ENCODE results near the gene CD300C. TPM values are rescaled to one million over a fixed set of nuclear protein-coding genes. Genes with fewer than 3 reads are reported as not detected.

The CD300C gene
- total RNA-seq, 1 experiment from 2014 or later = not detected

DNA sequence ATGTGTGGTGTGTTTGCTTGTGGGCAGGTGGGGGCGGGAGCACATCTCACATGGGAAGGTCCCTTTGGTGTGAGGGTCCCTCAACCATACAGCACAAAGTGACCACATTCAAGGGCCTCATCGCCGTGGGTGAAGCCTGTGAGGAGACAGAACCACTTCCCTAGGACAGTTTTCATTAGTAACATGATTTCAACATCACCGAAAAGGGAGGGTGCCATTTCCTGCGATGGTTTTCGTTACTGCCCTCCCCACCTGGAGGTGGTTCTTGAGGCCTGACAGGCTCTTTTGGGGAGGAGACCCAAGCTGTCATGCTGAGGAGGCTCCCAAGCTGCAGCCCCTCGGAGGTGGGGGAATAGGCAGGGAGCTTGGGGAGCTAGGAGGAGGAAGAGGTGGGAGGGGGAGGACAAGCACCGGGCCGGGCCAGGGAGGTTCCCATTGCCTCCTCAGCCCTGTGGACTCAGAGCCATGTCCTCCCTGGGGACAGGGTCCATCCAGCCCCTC, 24.2 kb downstream of the CD300C start:
- DNase-seq (ENCODE audit: low spot score) (no peak), ATAC-seq (no peak)
- TF ChIP-seq CREB1 (CRISPR knock-in tag; IDR thresholded peaks at IDR 0.05) = no peak
- no peak for TF ChIP-seq NR2C2 (CRISPR knock-in tag; IDR thresholded peaks at IDR 0.05)
- TF ChIP-seq JUN (CRISPR knock-in tag; IDR thresholded peaks at IDR 0.05) = no peak
- TF ChIP-seq IRF2 (CRISPR knock-in tag; IDR thresholded peaks at IDR 0.05; ENCODE audit: borderline replicate concordance, low read depth) = no peak
- no peak for TF ChIP-seq ESRRA (CRISPR knock-in tag; IDR thresholded peaks at IDR 0.05; ENCODE audit: borderline replicate concordance)
- no peak for TF ChIP-seq MXD4 (CRISPR knock-in tag; IDR thresholded peaks at IDR 0.05; ENCODE audit: borderline replicate concordance)
- TF ChIP-seq, protein P1, sequence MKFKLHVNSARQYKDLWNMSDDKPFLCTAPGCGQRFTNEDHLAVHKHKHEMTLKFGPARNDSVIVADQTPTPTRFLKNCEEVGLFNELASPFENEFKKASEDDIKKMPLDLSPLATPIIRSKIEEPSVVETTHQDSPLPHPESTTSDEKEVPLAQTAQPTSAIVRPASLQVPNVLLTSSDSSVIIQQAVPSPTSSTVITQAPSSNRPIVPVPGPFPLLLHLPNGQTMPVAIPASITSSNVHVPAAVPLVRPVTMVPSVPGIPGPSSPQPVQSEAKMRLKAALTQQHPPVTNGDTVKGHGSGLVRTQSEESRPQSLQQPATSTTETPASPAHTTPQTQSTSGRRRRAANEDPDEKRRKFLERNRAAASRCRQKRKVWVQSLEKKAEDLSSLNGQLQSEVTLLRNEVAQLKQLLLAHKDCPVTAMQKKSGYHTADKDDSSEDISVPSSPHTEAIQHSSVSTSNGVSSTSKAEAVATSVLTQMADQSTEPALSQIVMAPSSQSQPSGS (CRISPR knock-in tag; IDR thresholded peaks at IDR 0.05; ENCODE audit: borderline replicate concordance, low read depth) = no peak
- no peak for TF ChIP-seq ZNF671 (CRISPR knock-in tag; IDR thresholded peaks at IDR 0.05)
- TF ChIP-seq, protein P2, sequence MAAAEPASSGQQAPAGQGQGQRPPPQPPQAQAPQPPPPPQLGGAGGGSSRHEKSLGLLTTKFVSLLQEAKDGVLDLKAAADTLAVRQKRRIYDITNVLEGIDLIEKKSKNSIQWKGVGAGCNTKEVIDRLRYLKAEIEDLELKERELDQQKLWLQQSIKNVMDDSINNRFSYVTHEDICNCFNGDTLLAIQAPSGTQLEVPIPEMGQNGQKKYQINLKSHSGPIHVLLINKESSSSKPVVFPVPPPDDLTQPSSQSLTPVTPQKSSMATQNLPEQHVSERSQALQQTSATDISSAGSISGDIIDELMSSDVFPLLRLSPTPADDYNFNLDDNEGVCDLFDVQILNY (CRISPR knock-in tag; IDR thresholded peaks at IDR 0.05) = no peak
- TF ChIP-seq CDX4 (CRISPR knock-in tag; IDR thresholded peaks at IDR 0.05; ENCODE audit: borderline replicate concordance) = no peak
- H3K27ac Mint-ChIP-seq = no peak overlapping the region
- no peaks in the 10 kb centered on the region; the same call in 1 of the 2 replicates for H3K36me3 Mint-ChIP-seq
- H3K4me1 Mint-ChIP-seq = no peaks in the 10 kb centered on the region
- ChIA-PET CTCF (no interaction called here), POLR2A (no interaction called here)
- peaks cover 14% of the 10 kb centered on the region for H3K27me3 Mint-ChIP-seq (ENCODE audit: low read depth)
- H3K9me3 Mint-ChIP-seq = peaks cover 42% of the 10 kb centered on the region
- no peak overlapping the region for H3K4me3 Mint-ChIP-seq

- Mint-ChIP-seq H3K36me3 (no peaks in the 10 kb centered on the region; the same call in 1 of the 2 replicates), H3K27me3 (ENCODE audit: low read depth) (peaks cover 18% of the 10 kb centered on the region), H3K27ac (no peak overlapping the region), H3K4me3 (no peak overlapping the region), H3K9me3 (peaks cover 48% of the 10 kb centered on the region), H3K4me1 (no peaks in the 10 kb centered on the region)
- ChIA-PET CTCF (interaction anchor here (0.7 kb wide), 1 partner anchor 45 kb away, joined by 3 read pairs; no protein-coding TSS in a partner anchor), POLR2A (no interaction called here)
- DNase-seq (ENCODE audit: low spot score) (no peak), ATAC-seq (no peak)
- TF ChIP-seq ZNF219 (CRISPR knock-in tag; IDR thresholded peaks at IDR 0.05; ENCODE audit: borderline replicate concordance) (no peak), AR (CRISPR knock-in tag; IDR thresholded peaks at IDR 0.05) (no peak), ZNF121 (CRISPR knock-in tag; IDR thresholded peaks at IDR 0.05) (no peak), NFATC4 (CRISPR knock-in tag; IDR thresholded peaks at IDR 0.05) (no peak), ELF4 (CRISPR knock-in tag; IDR thresholded peaks at IDR 0.05; ENCODE audit: low read depth) (no peak), JUN (CRISPR knock-in tag; IDR thresholded peaks at IDR 0.05) (no peak), NR3C1 (CRISPR knock-in tag; conservative IDR thresholded peaks at IDR 0.05; ENCODE audit: low read depth) (no peak), ZNF423 (CRISPR knock-in tag; IDR thresholded peaks at IDR 0.05) (no peak), RELA (CRISPR knock-in tag; IDR thresholded peaks at IDR 0.05; ENCODE audit: borderline replicate concordance) (no peak)
- TF ChIP-seq, protein P3, sequence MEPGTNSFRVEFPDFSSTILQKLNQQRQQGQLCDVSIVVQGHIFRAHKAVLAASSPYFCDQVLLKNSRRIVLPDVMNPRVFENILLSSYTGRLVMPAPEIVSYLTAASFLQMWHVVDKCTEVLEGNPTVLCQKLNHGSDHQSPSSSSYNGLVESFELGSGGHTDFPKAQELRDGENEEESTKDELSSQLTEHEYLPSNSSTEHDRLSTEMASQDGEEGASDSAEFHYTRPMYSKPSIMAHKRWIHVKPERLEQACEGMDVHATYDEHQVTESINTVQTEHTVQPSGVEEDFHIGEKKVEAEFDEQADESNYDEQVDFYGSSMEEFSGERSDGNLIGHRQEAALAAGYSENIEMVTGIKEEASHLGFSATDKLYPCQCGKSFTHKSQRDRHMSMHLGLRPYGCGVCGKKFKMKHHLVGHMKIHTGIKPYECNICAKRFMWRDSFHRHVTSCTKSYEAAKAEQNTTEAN (CRISPR knock-in tag; IDR thresholded peaks at IDR 0.05) = no peak
- TF ChIP-seq, protein P1 (CRISPR knock-in tag; IDR thresholded peaks at IDR 0.05; ENCODE audit: borderline replicate concordance, low read depth) = no peak
- TF ChIP-seq, protein P4, sequence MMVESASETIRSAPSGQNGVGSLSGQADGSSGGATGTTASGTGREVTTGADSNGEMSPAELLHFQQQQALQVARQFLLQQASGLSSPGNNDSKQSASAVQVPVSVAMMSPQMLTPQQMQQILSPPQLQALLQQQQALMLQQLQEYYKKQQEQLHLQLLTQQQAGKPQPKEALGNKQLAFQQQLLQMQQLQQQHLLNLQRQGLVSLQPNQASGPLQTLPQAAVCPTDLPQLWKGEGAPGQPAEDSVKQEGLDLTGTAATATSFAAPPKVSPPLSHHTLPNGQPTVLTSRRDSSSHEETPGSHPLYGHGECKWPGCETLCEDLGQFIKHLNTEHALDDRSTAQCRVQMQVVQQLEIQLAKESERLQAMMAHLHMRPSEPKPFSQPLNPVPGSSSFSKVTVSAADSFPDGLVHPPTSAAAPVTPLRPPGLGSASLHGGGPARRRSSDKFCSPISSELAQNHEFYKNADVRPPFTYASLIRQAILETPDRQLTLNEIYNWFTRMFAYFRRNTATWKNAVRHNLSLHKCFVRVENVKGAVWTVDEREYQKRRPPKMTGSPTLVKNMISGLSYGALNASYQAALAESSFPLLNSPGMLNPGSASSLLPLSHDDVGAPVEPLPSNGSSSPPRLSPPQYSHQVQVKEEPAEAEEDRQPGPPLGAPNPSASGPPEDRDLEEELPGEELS (CRISPR knock-in tag; IDR thresholded peaks at IDR 0.05) = no peak
- TF ChIP-seq, protein P5, sequence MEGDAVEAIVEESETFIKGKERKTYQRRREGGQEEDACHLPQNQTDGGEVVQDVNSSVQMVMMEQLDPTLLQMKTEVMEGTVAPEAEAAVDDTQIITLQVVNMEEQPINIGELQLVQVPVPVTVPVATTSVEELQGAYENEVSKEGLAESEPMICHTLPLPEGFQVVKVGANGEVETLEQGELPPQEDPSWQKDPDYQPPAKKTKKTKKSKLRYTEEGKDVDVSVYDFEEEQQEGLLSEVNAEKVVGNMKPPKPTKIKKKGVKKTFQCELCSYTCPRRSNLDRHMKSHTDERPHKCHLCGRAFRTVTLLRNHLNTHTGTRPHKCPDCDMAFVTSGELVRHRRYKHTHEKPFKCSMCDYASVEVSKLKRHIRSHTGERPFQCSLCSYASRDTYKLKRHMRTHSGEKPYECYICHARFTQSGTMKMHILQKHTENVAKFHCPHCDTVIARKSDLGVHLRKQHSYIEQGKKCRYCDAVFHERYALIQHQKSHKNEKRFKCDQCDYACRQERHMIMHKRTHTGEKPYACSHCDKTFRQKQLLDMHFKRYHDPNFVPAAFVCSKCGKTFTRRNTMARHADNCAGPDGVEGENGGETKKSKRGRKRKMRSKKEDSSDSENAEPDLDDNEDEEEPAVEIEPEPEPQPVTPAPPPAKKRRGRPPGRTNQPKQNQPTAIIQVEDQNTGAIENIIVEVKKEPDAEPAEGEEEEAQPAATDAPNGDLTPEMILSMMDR (IDR thresholded peaks at IDR 0.05) = no peak
These were observed 25.0 kb downstream of the CD300C start for GRCh38 chr17:74520790-74521480.

All from WTC11 (cell line).